Fibroblast of the aortic adventitia (primary cell): Measurements from ENCODE around the gene ADNP2. TPM values are rescaled to one million over a fixed set of nuclear protein-coding genes. Genes with fewer than 3 reads are reported as not detected.
A peak's percentile ranks its signal among the peaks of the same experiment; 100 is the strongest.

Experiments used
- DNase-seq: peaks from one replicate; pipeline ENCODE4 v3.0.0-alpha.2; 2010; ENCODE audit warnings: low read depth
- H3K4me3 ChIP-seq: 2 replicates; pipeline ENCODE4 v1.5.1; 2011; ENCODE audit warnings: low read depth, mild to moderate bottlenecking, control low read depth, low read length, moderate library complexity
- CTCF ChIP-seq: IDR thresholded peaks from 2 replicates; pipeline ENCODE4 v1.5.1; 2011; ENCODE audit warnings: mild to moderate bottlenecking, low read length, control low read depth, inconsistent platforms; ENCODE audit not compliant: insufficient read depth
- total RNA-seq: library from RNA; depleted of rRNA; stranded (reverse); fragments of >200 nt; gene quantifications from 2 replicates; pipeline ENCODE4 v1.2.3, GENCODE V29; 2012; ENCODE audit warnings: low replicate concordance

ADNP2 gene
- 8.7 and 23.9 TPM in 2 replicates for total RNA-seq

GRCh38 chr18:80108739-80109675, at the start of gene ADNP2:
TSS of gene ADNP2 (plus strand) at chr18:80109262. CDS start at chr18:80117543, 8,281 bp downstream.
- peak; percentile 94 for DNase-seq
- H3K4me3 ChIP-seq = peak within 1 kb of the TSS; percentile 83
- TF ChIP-seq CTCF = no peak

GRCh38 chr18:80059945-80060344, 49.1 kb upstream of the ADNP2 start:
- DNase-seq = no peak
- no peak for TF ChIP-seq CTCF
- H3K4me3 ChIP-seq = no peak overlapping the region

- no peak for TF ChIP-seq CTCF
- H3K4me3 ChIP-seq = no peak overlapping the region
- DNase-seq = no peak
Measured at GRCh38 chr18:80065705-80066104, 43.4 kb upstream of the ADNP2 start.

GRCh38 chr18:80067321-80067720, 41.7 kb upstream of the ADNP2 start:
- no peak for DNase-seq
- TF ChIP-seq CTCF = no peak
- H3K4me3 ChIP-seq = no peak overlapping the region

- no peak overlapping the region for H3K4me3 ChIP-seq
- TF ChIP-seq CTCF = no peak
- no peak for DNase-seq
Measured at GRCh38 chr18:80067897-80068296, 41.2 kb upstream of the ADNP2 start.

GRCh38 chr18:80068571-80069272, 40.3 kb upstream of the ADNP2 start:
- no peak overlapping the region for H3K4me3 ChIP-seq
- TF ChIP-seq CTCF = no peak
- DNase-seq = no peak
